ENCODE data around the gene STARD8. TPM values are rescaled to one million over a fixed set of nuclear protein-coding genes. Genes with fewer than 3 reads are reported as not detected.

STARD8 gene
- total and polyA plus RNA-seq, 7 donors, result 4.2 to 25.8 (median 8.8) TPM

GRCh38 chrX:68660746-68661145 lies 13.3 kb downstream of the STARD8 start:
- no peak for TF ChIP-seq CTCF (IDR thresholded peaks at IDR 0.05)

GRCh38 chrX:68665502-68665901 lies 18.0 kb downstream of the STARD8 start:
- H3K9me3 ChIP-seq, result no peaks in the 10 kb centered on the region
- intact Hi-C loops (cut with DNase I), result no loop called here
- ATAC-seq (peak in 1 of 4 donors; percentile 40), DNase-seq (peak in 1 of 2 donors; percentile 57)
- no peak overlapping the region for H3K27ac ChIP-seq
- TF ChIP-seq CTCF (IDR thresholded peaks at IDR 0.05), result no peak
- H3K4me1 ChIP-seq, result no peaks in the 10 kb centered on the region
- H3K36me3 ChIP-seq (ENCODE audit: insufficient read depth in 1 of 2, low read depth in 1 of 2), result no peaks in the 10 kb centered on the region
- peaks cover 0 to 23% (median 0%) of the 10 kb centered on the region in 3 donors for H3K27me3 ChIP-seq (ENCODE audit: insufficient read depth in 3 of 3, low read length in 2 of 3)
- no peak overlapping the region for H3K4me3 ChIP-seq
- 35 to 45% (median 41%) methylated on average over 8 to 9 of the region's 9 CpGs for WGBS, 3 donors

More at GRCh38 chrX:68660746-68661145, 13.3 kb downstream of the STARD8 start:
- Histone ChIP-seq H3K9me3 (no peaks in the 10 kb centered on the region), H3K4me3 (no peak overlapping the region), H3K36me3 (ENCODE audit: insufficient read depth in 1 of 2, low read depth in 1 of 2) (no peaks in the 10 kb centered on the region), H3K4me1 (no peaks in the 10 kb centered on the region), H3K27me3 (ENCODE audit: insufficient read depth in 3 of 3, low read length in 2 of 3) (peaks cover 0 to 25% (median 0%) of the 10 kb centered on the region in 3 donors), H3K27ac (no peak overlapping the region)
- 77 to 86% (median 85%) methylated on average over 4 of the region's 4 CpGs for WGBS, 3 donors
- no peak for ATAC-seq
- no peak for DNase-seq
- intact Hi-C loops (cut with DNase I), result no loop called here

GRCh38 chrX:68666580-68666979 lies 19.1 kb downstream of the STARD8 start:
- H3K4me1 ChIP-seq, result no peaks in the 10 kb centered on the region
- H3K4me3 ChIP-seq, result no peak overlapping the region
- ATAC-seq (no peak), DNase-seq (no peak)
- 83 to 90% (median 88%) methylated on average over 5 of the region's 5 CpGs for WGBS, 3 donors
- peaks cover 0 to 26% (median 0%) of the 10 kb centered on the region in 3 donors for H3K27me3 ChIP-seq (ENCODE audit: insufficient read depth in 3 of 3, low read length in 2 of 3)
- no peak for TF ChIP-seq CTCF (IDR thresholded peaks at IDR 0.05)
- H3K36me3 ChIP-seq (ENCODE audit: insufficient read depth in 1 of 2, low read depth in 1 of 2), result no peaks in the 10 kb centered on the region
- intact Hi-C loops (cut with DNase I), result no loop called here
- H3K27ac ChIP-seq, result no peak overlapping the region
- no peaks in the 10 kb centered on the region for H3K9me3 ChIP-seq

- H3K27ac ChIP-seq, result no peak overlapping the region
- no peaks in the 10 kb centered on the region for H3K36me3 ChIP-seq (ENCODE audit: insufficient read depth in 1 of 2, low read depth in 1 of 2)
- DNase-seq (no peak), ATAC-seq (peak in 2 of 4 donors; percentile 43 to 46)
- intact Hi-C loops (cut with DNase I), result no loop called here
- no peaks in the 10 kb centered on the region for H3K9me3 ChIP-seq
- H3K4me3 ChIP-seq, result no peak overlapping the region
- peaks cover 0 to 19% (median 0%) of the 10 kb centered on the region in 3 donors for H3K27me3 ChIP-seq (ENCODE audit: insufficient read depth in 3 of 3, low read length in 2 of 3)
- WGBS, 3 donors, result 62 to 71% (median 67%) methylated on average over 10 of the region's 10 CpGs
- TF ChIP-seq CTCF (IDR thresholded peaks at IDR 0.05), result no peak
- H3K4me1 ChIP-seq, result no peaks in the 10 kb centered on the region
These were observed 21.8 kb downstream of the STARD8 start for GRCh38 chrX:68669094-68669860.

Data from psoas muscle (tissue), 8 donors.